Transverse colon (tissue), 4 donors: Measurements from ENCODE around the gene TBL3.

Experiments used
- CTCF ChIP-seq, 5 experiments: fragments of 200-600 bp in 3 of 5; fragments of 450-650 bp in 2 of 5; sonication (generic) in 3 of 5; IDR thresholded peaks; 1 replicate in 2 of 5; 2 replicates in 3 of 5; pipeline ENCODE4 v1.5.1; 2016 to 2017; ENCODE audit warnings: antibody characterized with exemption in 5 of 5, inconsistent platforms in 3 of 5, mild to moderate bottlenecking in 2 of 5, moderate library complexity in 1 of 5
- EP300 ChIP-seq: sonication (generic); formaldehyde crosslinking; IDR thresholded peaks from one replicate; pipeline ENCODE4 v1.6.1; 2017; ENCODE audit warnings: antibody characterized with exemption, low read depth
- POLR2AphosphoS5 ChIP-seq, 3 donors: sonication (generic); formaldehyde crosslinking; IDR thresholded peaks; one replicate each; pipeline ENCODE4 v1.6.1; 2016; ENCODE audit warnings: antibody characterized with exemption in 3 of 3

DNA sequence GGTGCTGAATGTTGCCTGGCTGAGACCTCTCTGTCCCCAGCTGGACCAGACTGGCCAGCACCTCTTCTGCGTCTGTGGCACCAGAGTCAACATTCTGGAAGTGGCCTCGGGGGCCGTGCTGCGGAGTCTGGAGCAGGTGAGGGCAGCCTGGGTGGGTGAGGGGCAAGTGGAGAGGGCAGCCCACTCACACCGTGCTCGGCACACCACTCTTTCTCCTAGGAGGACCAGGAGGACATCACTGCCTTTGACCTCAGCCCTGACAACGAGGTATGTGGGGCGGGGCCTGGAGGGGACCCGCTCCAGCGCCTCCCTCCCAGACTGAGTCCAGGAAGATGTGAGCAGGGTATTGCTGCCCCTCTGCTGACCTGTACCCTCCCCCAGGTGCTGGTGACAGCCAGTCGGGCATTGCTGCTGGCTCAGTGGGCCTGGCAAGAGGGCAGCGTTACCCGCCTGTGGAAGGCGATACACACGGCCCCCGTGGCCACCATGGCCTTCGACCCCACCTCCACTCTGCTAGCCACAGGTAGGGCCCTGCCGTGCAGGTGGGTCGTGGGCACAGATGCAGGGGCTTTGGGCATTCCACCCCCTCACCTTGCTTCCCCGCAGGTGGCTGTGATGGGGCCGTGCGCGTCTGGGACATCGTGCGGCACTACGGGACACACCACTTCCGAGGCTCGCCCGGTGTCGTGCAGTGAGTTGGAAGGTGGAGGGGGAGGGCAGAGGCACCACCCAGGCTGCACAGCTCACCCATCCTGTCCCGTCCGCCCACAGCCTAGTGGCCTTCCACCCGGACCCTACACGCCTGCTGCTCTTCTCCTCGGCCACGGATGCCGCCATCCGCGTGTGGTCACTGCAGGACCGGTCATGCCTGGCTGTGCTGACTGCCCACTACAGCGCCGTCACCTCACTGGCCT, 2.6 kb downstream of the TBL3 start:
- TF ChIP-seq CTCF (IDR thresholded peaks at IDR 0.05), result no peak
- TF ChIP-seq POLR2AphosphoS5 (IDR thresholded peaks at IDR 0.05), result no peak
- TF ChIP-seq EP300, result no peak
